Neural progenitor cell (in vitro differentiated cells): Measurements from ENCODE around the gene PTDSS2. TPM values are rescaled to one million over a fixed set of nuclear protein-coding genes. Genes with fewer than 3 reads are reported as not detected.

Source experiments
- DNase-seq: peaks from one replicate; pipeline ENCODE4 v3.0.0-alpha.2; 2016; ENCODE audit warnings: low spot score
- H2AFZ ChIP-seq: fragments of 200-600 bp; sonication (generic); replicated peaks from 2 replicates; pipeline ENCODE4 v1.6.1; 2016; ENCODE audit warnings: antibody characterized with exemption
- H3F3A ChIP-seq: fragments of 200-600 bp; sonication (generic); 2 replicates; pipeline ENCODE4 v1.6.1; 2016; ENCODE audit warnings: antibody characterized with exemption, low read depth
- H3K27ac ChIP-seq: fragments of 200-600 bp; sonication (generic); 2 replicates; pipeline ENCODE4 v1.5.1; 2016; ENCODE audit warnings: mild to moderate bottlenecking
- H3K27me3 ChIP-seq: fragments of 200-600 bp; sonication (generic); 2 replicates; pipeline ENCODE4 v1.6.1; 2016; ENCODE audit warnings: mild to moderate bottlenecking, moderate library complexity
- H3K36me3 ChIP-seq: fragments of 200-600 bp; sonication (generic); 2 replicates; pipeline ENCODE4 v1.5.1; 2016
- H3K4me1 ChIP-seq: fragments of 200-600 bp; sonication (generic); 2 replicates; pipeline ENCODE4 v1.6.1; 2016; ENCODE audit warnings: mixed run types
- H3K4me2 ChIP-seq: fragments of 200-600 bp; sonication (generic); 2 replicates; pipeline ENCODE4 v1.6.1; 2016
- H3K4me3 ChIP-seq: fragments of 200-600 bp; sonication (generic); 2 replicates; pipeline ENCODE4 v1.5.1; 2016
- H3K79me2 ChIP-seq: fragments of 200-600 bp; sonication (generic); 2 replicates; pipeline ENCODE4 v1.6.1; 2016; ENCODE audit warnings: low read depth
- H3K9ac ChIP-seq: fragments of 200-600 bp; sonication (generic); 2 replicates; pipeline ENCODE4 v1.6.1; 2016
- H3K9me3 ChIP-seq: fragments of 200-600 bp; sonication (generic); 2 replicates; pipeline ENCODE4 v1.5.1; 2016; ENCODE audit warnings: low read depth
- H4K20me1 ChIP-seq: fragments of 200-600 bp; sonication (generic); 2 replicates; pipeline ENCODE4 v1.6.1; 2016; ENCODE audit warnings: low read depth
- H3K27ac Mint-ChIP-seq: 3 replicates; pipeline ENCODE4 v1.8.0; 2021; ENCODE audit warnings: mixed read lengths
- H3K27me3 Mint-ChIP-seq: 2 replicates; pipeline ENCODE4 v1.8.0; 2022; ENCODE audit warnings: low read depth, mild to moderate bottlenecking, inconsistent platforms, moderate library complexity, mixed read lengths; ENCODE audit not compliant: insufficient read depth
- H3K36me3 Mint-ChIP-seq: 3 replicates; pipeline ENCODE4 v1.8.0; 2021; ENCODE audit warnings: mixed read lengths
- H3K4me1 Mint-ChIP-seq: 3 replicates; pipeline ENCODE4 v1.8.0; 2021; ENCODE audit warnings: mixed read lengths
- H3K4me3 Mint-ChIP-seq: 3 replicates; pipeline ENCODE4 v1.8.0; 2021; ENCODE audit warnings: mild to moderate bottlenecking, moderate library complexity, mixed read lengths
- H3K9me3 Mint-ChIP-seq: 3 replicates; pipeline ENCODE4 v1.8.0; 2020; ENCODE audit warnings: mixed read lengths
- CTCF ChIP-seq: fragments of 200-600 bp; sonication (generic); IDR thresholded peaks from 2 replicates; pipeline ENCODE4 v1.5.1; 2017; ENCODE audit warnings: antibody characterized with exemption, mild to moderate bottlenecking
- EZH2 ChIP-seq: fragments of 200-600 bp; sonication (generic); IDR thresholded peaks from 2 replicates; pipeline ENCODE4 v1.6.1; 2017; ENCODE audit warnings: antibody characterized with exemption, mild to moderate bottlenecking, moderate library complexity
- EZH2phosphoT487 ChIP-seq: fragments of 200-600 bp; sonication (generic); IDR thresholded peaks from 2 replicates; pipeline ENCODE4 v1.6.1; 2017; ENCODE audit warnings: antibody characterized with exemption
- total RNA-seq: library from RNA; depleted of rRNA; stranded (reverse); fragments of >200 nt; gene quantifications from 2 replicates; pipeline ENCODE4 v1.2.3, GENCODE V29; 2015; ENCODE audit warnings: low replicate concordance

The PTDSS2 gene
- total RNA-seq, 1 donor from 2014 or later: 24.7 TPM

- Mint-ChIP-seq H3K9me3 (no peaks in the 10 kb centered on the region), H3K27ac (no peak overlapping the region), H3K4me3 (no peak overlapping the region), H3K4me1 (peaks cover 16% of the 10 kb centered on the region), H3K36me3 (peaks cover under 1% of the 10 kb centered on the region), H3K27me3 (no peaks in the 10 kb centered on the region)
- DNase-seq: no peak
- no peaks in the 10 kb centered on the region for H3K4me1 ChIP-seq
- H2AFZ ChIP-seq: no peak overlapping the region
- no peaks in the 10 kb centered on the region for H3K36me3 ChIP-seq
- H3F3A ChIP-seq: no peaks in the 10 kb centered on the region
- H3K4me2 ChIP-seq: no peak overlapping the region
- peaks cover 2% of the 10 kb centered on the region for H4K20me1 ChIP-seq
- TF ChIP-seq CTCF (no peak), EZH2phosphoT487 (no peak), EZH2 (no peak)
- no peak overlapping the region for H3K27ac ChIP-seq
- H3K9ac ChIP-seq: no peak overlapping the region
- H3K4me3 ChIP-seq: no peak overlapping the region
- H3K27me3 ChIP-seq: no peaks in the 10 kb centered on the region
- H3K79me2 ChIP-seq: peaks cover 13% of the 10 kb centered on the region
- H3K9me3 ChIP-seq: no peaks in the 10 kb centered on the region
These were observed 25.9 kb downstream of the PTDSS2 start for GRCh38 chr11:475941-476340.

GRCh38 chr11:476416-476815 is 26.3 kb downstream of the PTDSS2 start:
- no peak overlapping the region for H3K9ac ChIP-seq
- Mint-ChIP-seq H3K27ac (no peak overlapping the region), H3K9me3 (peaks cover under 1% of the 10 kb centered on the region), H3K36me3 (peaks cover 5% of the 10 kb centered on the region), H3K4me1 (peaks cover 16% of the 10 kb centered on the region), H3K4me3 (no peak overlapping the region), H3K27me3 (no peaks in the 10 kb centered on the region)
- peaks cover 2% of the 10 kb centered on the region for H4K20me1 ChIP-seq
- H3K9me3 ChIP-seq: no peaks in the 10 kb centered on the region
- peaks cover 13% of the 10 kb centered on the region for H3K79me2 ChIP-seq
- H3K36me3 ChIP-seq: no peaks in the 10 kb centered on the region
- H3K27ac ChIP-seq: no peak overlapping the region
- no peak overlapping the region for H3K4me2 ChIP-seq
- no peak overlapping the region for H2AFZ ChIP-seq
- no peak for DNase-seq
- H3K4me3 ChIP-seq: no peak overlapping the region
- no peaks in the 10 kb centered on the region for H3F3A ChIP-seq
- no peaks in the 10 kb centered on the region for H3K27me3 ChIP-seq
- no peaks in the 10 kb centered on the region for H3K4me1 ChIP-seq
- no peak for TF ChIP-seq CTCF
- TF ChIP-seq EZH2phosphoT487: no peak
- TF ChIP-seq EZH2: no peak

GRCh38 chr11:477052-477715 is 27.1 kb downstream of the PTDSS2 start:
- peak overlapping the region; percentile 74 for H3K27ac Mint-ChIP-seq
- H3K9ac ChIP-seq: no peak overlapping the region

More at GRCh38 chr11:477052-477715, 27.1 kb downstream of the PTDSS2 start:
- no peak overlapping the region for H2AFZ ChIP-seq
- no peak overlapping the region for H3K27ac ChIP-seq
- Mint-ChIP-seq H3K27me3 (no peaks in the 10 kb centered on the region), H3K4me1 (peaks cover 16% of the 10 kb centered on the region), H3K36me3 (peaks cover 7% of the 10 kb centered on the region), H3K9me3 (peaks cover 2% of the 10 kb centered on the region), H3K4me3 (no peak overlapping the region)
- no peaks in the 10 kb centered on the region for H3K9me3 ChIP-seq
- H3K36me3 ChIP-seq: no peaks in the 10 kb centered on the region
- no peak overlapping the region for H3K4me3 ChIP-seq
- H3K27me3 ChIP-seq: no peaks in the 10 kb centered on the region
- DNase-seq: no peak
- H4K20me1 ChIP-seq: peaks cover 2% of the 10 kb centered on the region
- H3K4me1 ChIP-seq: no peaks in the 10 kb centered on the region
- H3K4me2 ChIP-seq: no peak overlapping the region
- H3F3A ChIP-seq: no peaks in the 10 kb centered on the region
- TF ChIP-seq EZH2: no peak
- no peak for TF ChIP-seq EZH2phosphoT487
- no peak for TF ChIP-seq CTCF
- H3K79me2 ChIP-seq: peaks cover 13% of the 10 kb centered on the region
